Stimulated activated CD4-positive, alpha-beta T cell treated with anti-CD3 and anti-CD28 coated beads, TNF-alpha, amount 100 ng/mL, for 4 hours (primary cell): ENCODE results near the gene SLC39A8.

ENCODE experiments used
- DNase-seq, 3 experiments: peaks; one replicate each; pipeline ENCODE4 v3.0.0-alpha.2; 2020; ENCODE audit warnings: low read depth in 3 of 3

The SLC39A8 gene

DNA sequence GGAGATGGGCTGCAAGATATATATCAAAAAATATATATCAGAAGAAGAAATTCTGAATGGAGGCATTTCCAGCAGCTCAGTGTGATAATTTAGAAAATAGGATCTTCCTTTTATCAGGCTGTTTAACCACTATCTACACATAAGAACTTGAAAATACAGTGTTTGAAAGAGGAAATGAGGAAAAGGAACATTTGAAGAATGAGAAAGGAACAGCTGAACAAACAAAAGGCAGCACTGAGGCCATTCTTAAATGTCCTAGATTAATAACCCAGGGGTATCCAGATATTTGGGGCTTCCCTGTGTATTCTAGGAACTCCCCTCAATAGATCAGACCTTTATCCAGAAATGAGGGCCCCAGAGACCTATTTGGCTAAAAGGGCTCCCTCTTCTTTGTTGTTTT, 4.1 kb downstream of the SLC39A8 start:
- DNase-seq, result no peak

DNA sequence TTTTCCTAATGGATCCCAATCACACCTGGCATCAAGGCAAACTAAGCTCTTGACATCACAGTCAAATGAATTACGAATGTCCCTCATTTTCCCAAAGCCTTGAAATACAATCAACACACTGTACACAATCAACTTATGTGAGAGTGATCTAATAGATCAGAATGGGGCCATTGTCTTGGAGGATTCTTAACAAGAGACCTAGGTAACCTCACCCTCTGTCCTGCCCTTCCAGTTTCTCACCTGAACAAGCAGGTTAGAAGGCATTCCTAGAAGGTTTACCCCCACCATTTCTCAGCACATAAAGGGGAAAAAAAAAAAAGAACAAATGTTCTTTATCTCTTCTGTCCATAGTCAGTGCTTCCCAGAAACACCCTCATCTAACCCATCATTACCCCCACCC, 6.3 kb downstream of the SLC39A8 start:
- no peak for DNase-seq

GRCh38 chr4:102338405-102338804, 6.9 kb downstream of the SLC39A8 start:
- no peak for DNase-seq

DNA sequence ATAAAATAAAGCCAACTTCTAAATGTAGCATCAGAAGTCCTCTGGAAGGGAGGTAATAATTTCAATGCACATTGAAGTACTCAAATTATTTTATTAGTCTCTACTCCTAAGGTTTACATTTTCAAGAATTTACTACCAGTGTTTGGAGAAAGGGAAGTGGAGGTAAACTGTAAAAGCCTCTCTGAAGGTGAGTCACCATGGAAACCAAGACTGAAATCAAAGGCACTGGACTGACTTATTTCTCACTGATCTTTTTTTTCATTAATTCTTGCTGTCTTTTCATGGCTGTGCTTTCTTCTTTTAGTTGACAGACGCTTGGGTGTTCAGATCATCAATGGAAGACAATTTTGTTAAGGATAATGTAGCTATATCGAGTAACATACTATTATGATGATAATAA, 9.7 kb downstream of the SLC39A8 start:
- no peak for DNase-seq

GRCh38 chr4:102334624-102335023, 10.7 kb downstream of the SLC39A8 start:
- no peak for DNase-seq

- no peak for DNase-seq
These were observed 11.5 kb downstream of the SLC39A8 start for GRCh38 chr4:102333787-102334186.

- DNase-seq, result no peak
These were observed 17.2 kb downstream of the SLC39A8 start for GRCh38 chr4:102328045-102328444.

- no peak for DNase-seq
These were observed 18.3 kb downstream of the SLC39A8 start for GRCh38 chr4:102326951-102327350.

DNA sequence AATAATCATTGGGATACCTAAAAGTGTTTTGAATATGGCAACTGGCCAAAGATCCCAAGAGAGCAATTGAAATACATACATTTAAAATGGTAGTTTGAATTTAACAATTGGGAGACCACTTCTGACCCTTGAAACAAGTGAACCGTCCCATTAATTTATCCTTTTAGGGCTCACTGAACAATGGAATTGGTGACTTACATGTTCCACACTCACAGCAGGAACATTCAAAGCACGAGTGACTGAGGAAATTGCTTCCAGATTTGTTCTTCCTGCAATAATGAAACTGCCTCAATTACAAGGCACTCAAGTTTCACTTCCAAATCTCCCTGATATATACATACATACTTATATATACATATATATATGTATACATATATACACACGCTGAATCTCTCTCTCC, 20.6 kb downstream of the SLC39A8 start:
- no peak for DNase-seq

DNA sequence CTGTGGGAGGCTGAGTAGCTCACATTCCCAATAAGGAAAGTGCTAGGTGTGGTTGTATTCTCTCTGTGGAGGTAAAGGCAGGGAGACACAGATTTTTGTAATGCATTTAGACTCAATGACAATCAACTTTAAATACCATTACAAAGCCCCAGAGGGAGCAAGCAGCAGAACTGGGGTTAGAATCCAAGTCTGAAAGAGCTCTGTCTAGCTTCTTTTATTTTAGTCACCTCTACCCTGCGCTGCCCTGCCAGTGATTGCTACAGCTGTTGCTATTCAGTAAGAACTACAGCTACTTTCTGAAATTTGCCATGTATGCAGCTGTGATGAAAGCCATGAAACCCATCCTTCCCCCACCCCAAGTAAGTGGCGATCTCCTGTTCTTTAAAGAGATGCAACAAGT, 22.5 kb downstream of the SLC39A8 start:
- no peak for DNase-seq

- DNase-seq, result no peak
These were observed 23.9 kb downstream of the SLC39A8 start for GRCh38 chr4:102321260-102321995.

DNA sequence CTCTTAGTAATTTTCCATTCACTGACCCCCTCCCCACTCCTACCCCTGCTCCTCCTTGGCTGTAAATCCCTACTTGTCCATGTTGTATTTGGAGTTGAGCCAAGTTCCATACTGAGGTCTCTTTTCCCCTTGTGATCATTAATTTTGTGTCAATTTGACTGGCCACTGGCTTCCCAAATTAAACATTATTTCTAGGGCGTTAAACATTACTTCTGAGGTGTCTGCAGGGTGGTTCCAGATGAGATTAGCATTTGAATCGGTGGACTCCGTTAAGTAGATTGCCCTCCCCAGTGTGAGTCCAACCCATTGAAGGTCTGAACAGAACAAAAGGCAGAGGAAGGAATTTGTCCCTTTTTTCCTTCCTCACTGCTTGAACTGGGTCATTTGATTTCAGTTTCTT, 25.7 kb downstream of the SLC39A8 start:
- no peak for DNase-seq

GRCh38 chr4:102318526-102318925, 26.8 kb downstream of the SLC39A8 start:
- no peak for DNase-seq

- DNase-seq, result no peak
These were observed 27.2 kb downstream of the SLC39A8 start for GRCh38 chr4:102318105-102318504.

GRCh38 chr4:102317459-102317858, 27.8 kb downstream of the SLC39A8 start:
- no peak for DNase-seq

DNA sequence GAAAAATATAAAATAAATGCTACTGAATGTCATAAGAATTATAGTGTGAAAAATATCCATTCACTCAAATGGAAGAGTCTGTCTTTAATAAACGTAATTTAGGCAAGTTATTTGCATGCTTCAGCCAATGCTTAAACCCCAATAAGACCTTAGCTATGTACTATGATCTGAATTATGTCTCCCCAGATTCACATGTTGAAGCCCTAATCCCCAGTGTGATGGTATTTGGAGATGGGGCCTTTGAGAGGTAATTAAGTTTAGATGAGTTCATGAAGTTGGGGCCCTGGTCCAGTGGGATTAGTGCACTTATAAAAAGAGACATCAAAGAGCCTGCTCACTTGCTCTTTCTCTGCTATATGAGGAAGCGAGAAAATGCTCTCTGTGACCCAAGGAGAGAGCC, 28.7 kb downstream of the SLC39A8 start:
- no peak for DNase-seq

- no peak for DNase-seq
These were observed 29.8 kb downstream of the SLC39A8 start for GRCh38 chr4:102315532-102315931.

DNA sequence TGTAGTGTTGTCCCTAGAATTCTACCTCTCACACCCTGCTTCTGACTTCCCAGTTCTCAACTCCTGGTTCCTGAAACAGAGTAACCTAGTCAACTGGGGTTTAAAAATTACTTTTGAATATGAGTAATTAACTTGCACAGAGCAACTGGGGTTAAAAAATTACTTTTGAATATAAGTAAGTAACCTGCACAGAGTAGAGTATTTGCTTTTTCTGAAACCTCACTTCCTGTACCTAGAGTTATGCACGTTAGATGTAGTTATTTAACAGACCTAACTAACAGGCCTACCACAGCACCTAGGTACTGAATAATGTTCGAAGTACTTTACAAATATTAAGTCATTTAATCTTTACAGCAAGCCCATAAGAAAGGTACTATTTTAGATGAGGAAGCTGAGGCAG, 32.9 kb downstream of the SLC39A8 start:
- DNase-seq, result no peak

DNA sequence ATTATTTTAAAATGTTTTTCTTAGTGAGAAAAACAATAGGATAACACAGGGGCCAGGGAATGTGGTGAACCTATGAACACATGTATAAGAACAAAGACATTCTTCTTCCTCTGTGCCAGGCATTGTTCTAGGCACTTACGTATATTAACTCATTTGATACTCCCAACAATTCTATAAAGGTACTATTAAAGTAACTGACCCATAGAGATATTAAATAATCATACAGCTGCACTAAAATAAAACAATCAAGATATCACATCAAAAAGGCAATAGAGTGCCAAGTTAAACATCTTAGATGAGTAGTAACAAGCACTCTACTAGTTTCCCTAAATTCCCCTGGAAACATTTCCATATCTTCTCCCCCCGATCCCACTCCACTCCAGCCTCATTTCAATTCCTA, 33.4 kb downstream of the SLC39A8 start:
- DNase-seq, result no peak

GRCh38 chr4:102311407-102311806, 33.9 kb downstream of the SLC39A8 start:
- no peak for DNase-seq

DNA sequence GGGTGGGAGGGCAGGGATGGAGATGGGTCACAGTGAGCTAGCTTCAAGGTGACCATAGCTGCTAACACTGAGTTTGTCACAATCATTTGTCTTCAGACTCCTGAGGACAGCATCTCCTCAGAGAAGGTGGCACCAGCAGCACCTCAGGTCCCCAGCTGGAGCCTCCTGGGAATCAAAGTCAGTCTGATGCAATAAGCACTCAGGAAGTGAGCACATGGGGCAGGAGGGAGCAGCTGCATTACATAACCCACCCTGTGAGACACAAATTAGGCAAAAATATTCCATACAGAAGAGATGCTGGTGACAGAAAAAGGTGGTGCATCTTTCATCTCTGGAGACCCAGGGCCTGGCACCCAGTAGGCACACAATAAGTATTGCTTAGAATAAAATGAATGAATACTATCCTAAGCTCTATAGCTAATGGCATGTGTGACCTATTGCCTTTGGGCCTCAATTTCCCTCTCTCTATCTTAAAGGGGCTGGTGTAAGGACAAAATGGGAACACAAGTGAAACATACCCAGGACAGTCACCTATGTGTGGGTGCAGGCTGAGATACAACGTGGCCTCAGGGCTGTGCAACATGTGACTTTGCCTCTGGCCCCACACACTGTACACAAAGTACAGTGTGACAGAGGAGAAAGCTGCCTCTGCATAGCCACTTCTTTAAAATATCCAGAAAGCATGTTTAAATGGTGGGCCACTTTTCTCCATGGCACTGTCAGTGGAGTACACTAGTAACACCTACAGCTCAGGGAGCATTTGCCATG, 37.1 kb downstream of the SLC39A8 start:
- DNase-seq, result no peak

GRCh38 chr4:102305666-102306065, 39.6 kb downstream of the SLC39A8 start:
- DNase-seq, result no peak

DNA sequence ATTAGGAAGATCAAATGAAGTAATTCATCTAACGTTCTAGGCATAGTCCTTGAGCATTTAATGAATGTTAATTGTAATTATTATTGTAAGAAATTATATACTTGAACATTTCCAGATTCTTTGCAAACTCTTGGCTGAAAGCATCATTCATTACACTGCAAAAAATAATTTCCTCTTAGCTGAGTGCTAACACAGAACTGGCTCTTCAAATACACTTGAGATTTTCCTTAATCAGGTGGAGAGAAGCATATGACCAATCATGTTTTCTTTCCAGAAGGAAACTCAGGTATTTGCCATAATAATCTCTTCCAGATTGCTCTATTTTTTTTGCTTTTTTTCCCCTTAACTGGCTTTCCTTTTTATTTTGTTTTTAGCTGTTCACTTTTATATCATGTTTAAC, 42.5 kb downstream of the SLC39A8 start:
- no peak for DNase-seq
